HEK293 (cell line): ENCODE data around the gene IFNA21.

ENCODE experiments used
- CTCF ChIA-PET: fragments of 350-600 bp; formaldehyde crosslinking; extraction: SDS; loops from one replicate; lab custom pipeline; 2021; ENCODE audit warnings: antibody characterized with exemption; lab: Yijun Ruan, JAX
- POLR2A ChIA-PET: fragments of 300-600 bp; formaldehyde crosslinking; extraction: SDS; loops from one replicate; lab custom pipeline; 2020; ENCODE audit warnings: antibody characterized with exemption, inconsistent platforms; lab: Yijun Ruan, JAX
- H3K27ac ChIP-seq: fragments of 200-500 bp; sonication (Bioruptor generic); 2 replicates; pipeline ENCODE4 v1.5.1; 2014; ENCODE audit warnings: low read depth, low read length, control low read depth, inconsistent platforms; ENCODE audit errors: extremely low read depth
- H3K36me3 ChIP-seq, 2 experiments: fragments of 200-500 bp in 1 of 2; sonication (Bioruptor generic) in 1 of 2; 1 replicate in 1 of 2; 2 replicates in 1 of 2; pipeline ENCODE4 v1.5.1; 2014 to 2017; ENCODE audit warnings: inconsistent platforms in 2 of 2, low read length in 2 of 2; ENCODE audit not compliant: control insufficient read depth in 2 of 2, insufficient read depth in 1 of 2
- H3K4me1 ChIP-seq: fragments of 200-500 bp; sonication (Bioruptor generic); 2 replicates; pipeline ENCODE4 v1.5.1; 2014; ENCODE audit warnings: mild to moderate bottlenecking, low read length, inconsistent platforms; ENCODE audit not compliant: control insufficient read depth, insufficient read depth
- H3K4me3 ChIP-seq: 2 replicates; pipeline ENCODE4 v1.5.1; 2011; ENCODE audit warnings: low read depth, mild to moderate bottlenecking, control low read depth, low read length, moderate library complexity
- H3K9me3 ChIP-seq: fragments of 200-500 bp; sonication (Bioruptor generic); 2 replicates; pipeline ENCODE4 v1.5.1; 2014; ENCODE audit warnings: low read depth, low read length, inconsistent platforms; ENCODE audit not compliant: control insufficient read depth, insufficient read depth
- ZBTB17 ChIP-seq: fragments of 450-650 bp; formaldehyde crosslinking; IDR thresholded peaks from 2 replicates; pipeline ENCODE4 v1.5.1; 2016; ENCODE audit warnings: missing biosample characterization, missing genetic modification characterization
- ZBTB20 ChIP-seq: fragments of 450-650 bp; formaldehyde crosslinking; IDR thresholded peaks from 2 replicates; pipeline ENCODE4 v1.5.1; 2016; ENCODE audit warnings: missing biosample characterization, missing genetic modification characterization
- ZBTB48 ChIP-seq: fragments of 450-650 bp; formaldehyde crosslinking; IDR thresholded peaks from 2 replicates; pipeline ENCODE4 v1.5.1; 2016; ENCODE audit warnings: missing biosample characterization, missing genetic modification characterization
- ZNF10 ChIP-seq: fragments of 450-650 bp; formaldehyde crosslinking; IDR thresholded peaks from 2 replicates; pipeline ENCODE4 v1.5.1; 2017; ENCODE audit warnings: missing biosample characterization, missing genetic modification characterization
- ZNF404 ChIP-seq: fragments of 450-650 bp; formaldehyde crosslinking; IDR thresholded peaks from 2 replicates; pipeline ENCODE4 v1.5.1; 2017; ENCODE audit warnings: missing biosample characterization, missing genetic modification characterization
- ZNF510 ChIP-seq: fragments of 450-650 bp; formaldehyde crosslinking; IDR thresholded peaks from 2 replicates; pipeline ENCODE4 v1.5.1; 2018; ENCODE audit warnings: mild to moderate bottlenecking, missing genetic modification characterization, missing biosample characterization; ENCODE audit not compliant: insufficient replicate concordance
- ZNF654 ChIP-seq: fragments of 450-650 bp; formaldehyde crosslinking; IDR thresholded peaks from 2 replicates; pipeline ENCODE4 v1.5.1; 2016; ENCODE audit warnings: low read depth, missing biosample characterization, missing genetic modification characterization
- ZNF830 ChIP-seq: fragments of 450-650 bp; IDR thresholded peaks from 2 replicates; pipeline ENCODE4 v1.5.0; 2018; ENCODE audit warnings: missing biosample characterization, missing genetic modification characterization, low read depth, mild to moderate bottlenecking, moderate library complexity
- TF ChIP-seq, protein P1 (sequence below): fragments of 450-650 bp; formaldehyde crosslinking; IDR thresholded peaks from 2 replicates; pipeline ENCODE4 v1.5.1; 2016; ENCODE audit warnings: missing biosample characterization, missing genetic modification characterization, borderline replicate concordance
- TF ChIP-seq, protein P2 (sequence below): fragments of 450-650 bp; formaldehyde crosslinking; IDR thresholded peaks from 2 replicates; pipeline ENCODE4 v1.5.1; 2017; ENCODE audit warnings: missing biosample characterization, missing genetic modification characterization
- TF ChIP-seq, protein P3 (sequence below): fragments of 450-650 bp; formaldehyde crosslinking; IDR thresholded peaks from 2 replicates; pipeline ENCODE4 v1.5.1; 2016; ENCODE audit warnings: missing biosample characterization, missing genetic modification characterization
- TF ChIP-seq, protein P4 (sequence below): fragments of 450-650 bp; formaldehyde crosslinking; IDR thresholded peaks from 2 replicates; pipeline ENCODE4 v1.5.1; 2016; ENCODE audit warnings: missing biosample characterization, missing genetic modification characterization, low read depth

The IFNA21 gene

DNA sequence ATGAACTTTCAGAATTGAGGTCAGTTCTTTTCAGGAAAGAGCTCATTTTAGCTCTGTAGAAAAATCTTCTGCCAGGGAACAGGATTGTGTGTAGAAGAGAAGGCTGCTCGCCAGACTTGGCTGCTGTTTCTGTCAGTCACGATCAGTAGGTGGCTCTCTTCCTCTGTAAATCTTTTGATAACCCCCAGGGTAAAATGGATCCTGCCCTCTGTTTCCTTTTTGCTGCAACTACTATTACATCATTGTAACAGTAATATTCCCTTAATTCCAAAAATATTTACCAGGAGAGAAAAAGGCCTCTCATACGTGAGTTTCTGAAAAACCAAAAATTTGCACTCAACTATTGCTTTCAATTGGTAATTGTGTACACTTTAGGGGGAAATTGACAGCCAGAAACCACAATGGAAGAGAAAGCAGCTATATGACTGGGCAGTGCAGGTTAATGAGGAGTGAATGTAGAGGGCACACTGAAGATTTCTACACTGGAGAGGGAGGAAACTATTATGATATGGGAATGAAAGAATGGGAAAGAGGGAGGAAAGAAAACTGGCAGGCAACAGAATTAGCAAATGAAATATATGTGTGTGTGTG, 12.3 kb downstream of the IFNA21 start:
- H3K4me3 ChIP-seq: no peak overlapping the region
- TF ChIP-seq, protein P1, sequence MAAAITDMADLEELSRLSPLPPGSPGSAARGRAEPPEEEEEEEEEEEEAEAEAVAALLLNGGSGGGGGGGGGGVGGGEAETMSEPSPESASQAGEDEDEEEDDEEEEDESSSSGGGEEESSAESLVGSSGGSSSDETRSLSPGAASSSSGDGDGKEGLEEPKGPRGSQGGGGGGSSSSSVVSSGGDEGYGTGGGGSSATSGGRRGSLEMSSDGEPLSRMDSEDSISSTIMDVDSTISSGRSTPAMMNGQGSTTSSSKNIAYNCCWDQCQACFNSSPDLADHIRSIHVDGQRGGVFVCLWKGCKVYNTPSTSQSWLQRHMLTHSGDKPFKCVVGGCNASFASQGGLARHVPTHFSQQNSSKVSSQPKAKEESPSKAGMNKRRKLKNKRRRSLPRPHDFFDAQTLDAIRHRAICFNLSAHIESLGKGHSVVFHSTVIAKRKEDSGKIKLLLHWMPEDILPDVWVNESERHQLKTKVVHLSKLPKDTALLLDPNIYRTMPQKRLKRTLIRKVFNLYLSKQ (tag by site-specific recombination): no peak
- TF ChIP-seq ZNF404 (tag by site-specific recombination) (no peak), ZNF510 (tag by site-specific recombination) (no peak), ZNF654 (tag by site-specific recombination) (peak; percentile 50), ZNF10 (no peak), ZBTB17 (tag by site-specific recombination) (0 out of 2 replicates have a peak, but pooled peaks have one; percentile 11)
- TF ChIP-seq, protein P2, sequence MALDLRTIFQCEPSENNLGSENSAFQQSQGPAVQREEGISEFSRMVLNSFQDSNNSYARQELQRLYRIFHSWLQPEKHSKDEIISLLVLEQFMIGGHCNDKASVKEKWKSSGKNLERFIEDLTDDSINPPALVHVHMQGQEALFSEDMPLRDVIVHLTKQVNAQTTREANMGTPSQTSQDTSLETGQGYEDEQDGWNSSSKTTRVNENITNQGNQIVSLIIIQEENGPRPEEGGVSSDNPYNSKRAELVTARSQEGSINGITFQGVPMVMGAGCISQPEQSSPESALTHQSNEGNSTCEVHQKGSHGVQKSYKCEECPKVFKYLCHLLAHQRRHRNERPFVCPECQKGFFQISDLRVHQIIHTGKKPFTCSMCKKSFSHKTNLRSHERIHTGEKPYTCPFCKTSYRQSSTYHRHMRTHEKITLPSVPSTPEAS (tag by site-specific recombination): 0 out of 2 replicates have a peak, but pooled peaks have one; percentile 10
- TF ChIP-seq, protein P3, sequence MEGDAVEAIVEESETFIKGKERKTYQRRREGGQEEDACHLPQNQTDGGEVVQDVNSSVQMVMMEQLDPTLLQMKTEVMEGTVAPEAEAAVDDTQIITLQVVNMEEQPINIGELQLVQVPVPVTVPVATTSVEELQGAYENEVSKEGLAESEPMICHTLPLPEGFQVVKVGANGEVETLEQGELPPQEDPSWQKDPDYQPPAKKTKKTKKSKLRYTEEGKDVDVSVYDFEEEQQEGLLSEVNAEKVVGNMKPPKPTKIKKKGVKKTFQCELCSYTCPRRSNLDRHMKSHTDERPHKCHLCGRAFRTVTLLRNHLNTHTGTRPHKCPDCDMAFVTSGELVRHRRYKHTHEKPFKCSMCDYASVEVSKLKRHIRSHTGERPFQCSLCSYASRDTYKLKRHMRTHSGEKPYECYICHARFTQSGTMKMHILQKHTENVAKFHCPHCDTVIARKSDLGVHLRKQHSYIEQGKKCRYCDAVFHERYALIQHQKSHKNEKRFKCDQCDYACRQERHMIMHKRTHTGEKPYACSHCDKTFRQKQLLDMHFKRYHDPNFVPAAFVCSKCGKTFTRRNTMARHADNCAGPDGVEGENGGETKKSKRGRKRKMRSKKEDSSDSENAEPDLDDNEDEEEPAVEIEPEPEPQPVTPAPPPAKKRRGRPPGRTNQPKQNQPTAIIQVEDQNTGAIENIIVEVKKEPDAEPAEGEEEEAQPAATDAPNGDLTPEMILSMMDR (tag by site-specific recombination): peak; percentile 35; the same call in 1 of the 2 replicates
- TF ChIP-seq, protein P4, sequence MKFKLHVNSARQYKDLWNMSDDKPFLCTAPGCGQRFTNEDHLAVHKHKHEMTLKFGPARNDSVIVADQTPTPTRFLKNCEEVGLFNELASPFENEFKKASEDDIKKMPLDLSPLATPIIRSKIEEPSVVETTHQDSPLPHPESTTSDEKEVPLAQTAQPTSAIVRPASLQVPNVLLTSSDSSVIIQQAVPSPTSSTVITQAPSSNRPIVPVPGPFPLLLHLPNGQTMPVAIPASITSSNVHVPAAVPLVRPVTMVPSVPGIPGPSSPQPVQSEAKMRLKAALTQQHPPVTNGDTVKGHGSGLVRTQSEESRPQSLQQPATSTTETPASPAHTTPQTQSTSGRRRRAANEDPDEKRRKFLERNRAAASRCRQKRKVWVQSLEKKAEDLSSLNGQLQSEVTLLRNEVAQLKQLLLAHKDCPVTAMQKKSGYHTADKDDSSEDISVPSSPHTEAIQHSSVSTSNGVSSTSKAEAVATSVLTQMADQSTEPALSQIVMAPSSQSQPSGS: 0 out of 2 replicates have a peak, but pooled peaks have one; percentile 22
- TF ChIP-seq, all 188 proteins: peak for 5
- CTCF ChIA-PET: interaction anchor here (0.6 to 1.6 kb wide), 21 partner anchors 9 to 1107 kb away, joined by 3 to 8 read pairs (median 3); no protein-coding TSS in a partner anchor

DNA sequence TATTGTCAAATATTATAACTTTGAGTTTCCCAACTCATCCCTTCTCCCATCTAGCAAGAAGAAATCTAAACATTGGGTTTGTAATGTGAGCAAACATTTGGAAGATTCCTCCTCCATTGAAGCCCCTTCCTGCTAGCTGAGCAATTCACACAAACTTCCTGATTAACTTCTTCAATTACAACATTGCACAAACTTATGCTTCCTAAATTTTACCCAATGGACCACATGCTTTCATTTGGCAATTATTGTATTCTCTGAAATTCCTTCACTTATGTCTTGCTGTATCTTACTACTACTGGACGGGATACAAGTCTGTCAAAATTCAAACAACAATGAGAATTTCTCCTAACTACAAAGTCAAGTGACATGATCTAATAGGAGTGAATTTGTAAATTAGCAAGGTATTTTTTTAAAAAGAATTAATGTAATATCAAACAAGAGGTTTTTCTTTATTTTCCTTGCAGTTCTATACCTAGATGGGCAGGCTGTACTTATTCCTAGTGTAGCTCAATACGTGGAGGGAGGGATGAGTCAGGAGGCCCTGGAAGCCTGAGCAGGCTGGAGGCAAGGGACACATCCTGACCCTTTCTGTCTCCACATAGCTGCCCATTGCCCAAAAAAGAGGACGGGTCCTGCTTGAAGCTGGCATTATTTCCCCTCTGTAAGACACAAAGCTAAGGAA, 13.0 kb downstream of the IFNA21 start:
- POLR2A ChIA-PET: no interaction called here

More for the DNA sequence above, 12.3 kb downstream of the IFNA21 start:
- no peaks in the 10 kb centered on the region for H3K36me3 ChIP-seq
- H3K27ac ChIP-seq: no peak overlapping the region
- no peaks in the 10 kb centered on the region for H3K4me1 ChIP-seq
- POLR2A ChIA-PET: no interaction called here
- H3K9me3 ChIP-seq: no peaks in the 10 kb centered on the region

DNA sequence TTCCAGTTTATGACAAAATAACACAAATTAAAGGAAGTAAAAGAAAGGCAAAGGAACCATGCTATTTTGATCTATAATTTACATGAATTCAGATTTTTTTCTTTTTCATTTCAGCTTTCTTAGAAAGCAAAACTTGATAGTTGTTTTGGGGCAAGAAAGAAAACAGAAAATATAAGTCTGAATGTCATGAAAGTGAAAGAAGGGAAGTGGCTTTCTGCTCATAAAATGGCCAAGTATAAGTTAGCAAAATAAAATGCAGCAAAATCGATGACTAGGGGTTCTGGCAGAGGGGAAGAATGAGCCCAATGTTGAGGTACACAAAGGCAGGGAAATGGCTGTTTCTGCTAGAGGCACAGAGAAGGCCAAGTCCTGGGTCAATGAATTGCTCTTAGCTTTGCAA, 21.9 kb downstream of the IFNA21 start:
- H3K4me1 ChIP-seq: no peaks in the 10 kb centered on the region
- no peak overlapping the region for H3K27ac ChIP-seq
- no peak for TF ChIP-seq ZNF830
- TF ChIP-seq, all 188 proteins: peak for 0
- POLR2A ChIA-PET: no interaction called here
- no peaks in the 10 kb centered on the region for H3K36me3 ChIP-seq
- CTCF ChIA-PET: no interaction called here
- H3K4me3 ChIP-seq: no peak overlapping the region
- H3K9me3 ChIP-seq: no peaks in the 10 kb centered on the region

More for the DNA sequence above, 13.0 kb downstream of the IFNA21 start:
- no peaks in the 10 kb centered on the region for H3K9me3 ChIP-seq
- H3K4me3 ChIP-seq: no peak overlapping the region
- no peak overlapping the region for H3K27ac ChIP-seq
- no peaks in the 10 kb centered on the region for H3K4me1 ChIP-seq
- CTCF ChIA-PET: interaction anchor here (0.6 to 1.6 kb wide), 17 partner anchors 10 to 772 kb away, joined by 3 to 8 read pairs (median 3); no protein-coding TSS in a partner anchor
- H3K36me3 ChIP-seq: no peaks in the 10 kb centered on the region
- peak; percentile 43; the same call in 1 of the 2 replicates for TF ChIP-seq ZBTB20 (tag by site-specific recombination)
- TF ChIP-seq ZNF510 (tag by site-specific recombination): no peak
- 0 out of 2 replicates have a peak, but pooled peaks have one; percentile 32 for TF ChIP-seq ZBTB48 (tag by site-specific recombination)
